Fibroblast of villous mesenchyme (primary cell): ENCODE results near the gene CTNND2. TPM values are rescaled to one million over a fixed set of nuclear protein-coding genes. Genes with fewer than 3 reads are reported as not detected.

Experiments used
- DNase-seq: peaks from one replicate; pipeline ENCODE4 v3.0.0-alpha.2; 2010; ENCODE audit warnings: low read depth
- H3K4me3 ChIP-seq: 2 replicates; pipeline ENCODE4 v1.5.1; 2011; ENCODE audit warnings: low read depth, mild to moderate bottlenecking, low read length
- total RNA-seq: library from RNA; depleted of rRNA; stranded (reverse); fragments of >200 nt; gene quantifications from 2 replicates; pipeline ENCODE4 v1.2.3, GENCODE V29; 2012
- TF ChIP-seq, protein P1 (sequence below): IDR thresholded peaks from 2 replicates; pipeline ENCODE4 v1.5.1; 2012; ENCODE audit warnings: low read depth, mild to moderate bottlenecking, low read length; ENCODE audit not compliant: insufficient read depth

The CTNND2 gene
- total RNA-seq, 1 donor = not detected

DNA sequence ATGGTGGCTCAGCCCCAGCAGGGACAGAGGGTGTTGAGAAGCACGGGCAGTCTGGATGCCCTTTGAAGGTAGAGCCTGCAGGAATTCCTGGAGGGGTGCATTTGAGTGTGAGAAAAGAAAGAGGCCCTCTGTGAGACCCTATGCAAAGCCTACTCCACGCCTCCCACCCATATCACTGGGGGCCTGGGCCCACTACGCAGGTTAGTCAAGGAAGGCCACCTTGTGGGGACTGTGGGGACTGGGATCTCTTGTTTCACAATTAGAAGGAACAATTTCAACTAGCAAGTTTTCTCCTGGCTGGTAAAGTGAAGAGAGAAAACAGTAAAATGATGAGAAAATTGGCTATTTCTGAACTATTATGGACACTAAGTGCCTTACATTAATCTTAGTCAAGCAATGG is 657.0 kb downstream of the CTNND2 start:
- no peak for DNase-seq

DNA sequence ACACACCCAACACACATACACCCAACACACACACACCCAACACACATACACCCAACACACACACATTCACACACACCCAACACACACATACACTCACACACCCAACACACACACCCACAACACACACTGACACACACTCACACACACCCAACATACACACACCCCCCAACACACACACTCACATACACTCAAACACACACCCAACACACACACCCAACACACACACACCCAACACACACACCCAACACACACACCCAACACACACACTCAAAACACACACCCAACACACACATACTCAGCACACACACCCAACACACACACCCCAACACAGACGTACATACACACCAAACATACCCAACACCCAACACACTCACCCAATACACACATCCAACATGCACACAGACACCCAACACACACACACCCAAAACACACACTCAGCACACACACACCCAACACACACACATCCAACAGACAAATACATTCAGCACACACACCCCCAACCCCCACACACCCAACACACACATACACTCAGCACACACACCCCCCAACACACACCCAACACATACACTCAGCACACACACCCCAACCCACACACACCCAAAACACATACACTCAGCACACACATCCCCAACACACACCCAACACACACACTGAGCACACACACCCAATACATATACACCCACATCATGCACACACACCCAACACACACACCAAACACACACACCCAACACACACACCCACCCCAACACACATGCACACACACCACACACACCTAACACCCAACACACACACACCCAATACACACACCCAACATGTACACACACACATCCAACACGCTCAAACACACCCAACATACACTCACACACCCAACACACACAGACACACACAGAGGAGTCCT is 663.7 kb downstream of the CTNND2 start:
- no peak for DNase-seq
- no peak overlapping the region for H3K4me3 ChIP-seq
- TF ChIP-seq, protein P1, sequence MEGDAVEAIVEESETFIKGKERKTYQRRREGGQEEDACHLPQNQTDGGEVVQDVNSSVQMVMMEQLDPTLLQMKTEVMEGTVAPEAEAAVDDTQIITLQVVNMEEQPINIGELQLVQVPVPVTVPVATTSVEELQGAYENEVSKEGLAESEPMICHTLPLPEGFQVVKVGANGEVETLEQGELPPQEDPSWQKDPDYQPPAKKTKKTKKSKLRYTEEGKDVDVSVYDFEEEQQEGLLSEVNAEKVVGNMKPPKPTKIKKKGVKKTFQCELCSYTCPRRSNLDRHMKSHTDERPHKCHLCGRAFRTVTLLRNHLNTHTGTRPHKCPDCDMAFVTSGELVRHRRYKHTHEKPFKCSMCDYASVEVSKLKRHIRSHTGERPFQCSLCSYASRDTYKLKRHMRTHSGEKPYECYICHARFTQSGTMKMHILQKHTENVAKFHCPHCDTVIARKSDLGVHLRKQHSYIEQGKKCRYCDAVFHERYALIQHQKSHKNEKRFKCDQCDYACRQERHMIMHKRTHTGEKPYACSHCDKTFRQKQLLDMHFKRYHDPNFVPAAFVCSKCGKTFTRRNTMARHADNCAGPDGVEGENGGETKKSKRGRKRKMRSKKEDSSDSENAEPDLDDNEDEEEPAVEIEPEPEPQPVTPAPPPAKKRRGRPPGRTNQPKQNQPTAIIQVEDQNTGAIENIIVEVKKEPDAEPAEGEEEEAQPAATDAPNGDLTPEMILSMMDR = no peak

More for the DNA sequence above, 657.0 kb downstream of the CTNND2 start:
- no peak overlapping the region for H3K4me3 ChIP-seq
- TF ChIP-seq, protein P1 = no peak

DNA sequence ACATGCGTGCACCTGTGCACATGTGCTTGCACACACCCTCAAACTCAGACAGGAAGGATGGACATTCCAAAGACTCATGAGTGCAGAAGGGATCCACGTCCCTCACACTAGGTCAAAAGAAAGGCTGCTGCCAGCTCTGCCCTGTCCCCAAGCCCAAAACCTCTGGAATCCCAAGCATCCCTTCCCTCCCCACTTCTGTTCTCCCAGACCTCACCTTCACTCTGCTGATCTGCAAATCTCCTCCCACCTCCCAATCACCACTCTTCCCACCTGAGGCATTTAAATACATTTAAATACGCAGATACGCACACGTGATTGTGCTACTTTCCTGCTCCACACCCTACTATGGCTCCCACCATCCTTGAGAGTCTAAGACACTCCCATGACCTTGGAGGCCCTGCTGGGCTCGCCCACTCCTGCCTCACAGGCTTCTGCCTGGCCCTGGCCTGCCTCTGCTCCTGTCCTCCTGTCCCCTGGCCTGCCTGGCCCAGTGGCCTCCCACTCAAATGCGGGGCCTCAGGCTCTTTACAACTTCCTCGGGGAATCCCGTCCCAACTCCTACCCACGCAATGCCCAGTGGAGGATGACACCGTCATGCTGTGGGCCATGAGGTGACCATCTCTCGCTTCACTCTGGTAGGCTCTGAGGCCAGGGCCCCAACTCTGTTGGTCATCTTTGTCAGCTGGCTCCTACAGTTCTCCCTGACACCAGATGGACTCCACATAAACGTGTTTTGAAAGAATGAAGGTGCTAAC is 664.8 kb downstream of the CTNND2 start:
- no peak overlapping the region for H3K4me3 ChIP-seq
- TF ChIP-seq, protein P1 = no peak
- no peak for DNase-seq

DNA sequence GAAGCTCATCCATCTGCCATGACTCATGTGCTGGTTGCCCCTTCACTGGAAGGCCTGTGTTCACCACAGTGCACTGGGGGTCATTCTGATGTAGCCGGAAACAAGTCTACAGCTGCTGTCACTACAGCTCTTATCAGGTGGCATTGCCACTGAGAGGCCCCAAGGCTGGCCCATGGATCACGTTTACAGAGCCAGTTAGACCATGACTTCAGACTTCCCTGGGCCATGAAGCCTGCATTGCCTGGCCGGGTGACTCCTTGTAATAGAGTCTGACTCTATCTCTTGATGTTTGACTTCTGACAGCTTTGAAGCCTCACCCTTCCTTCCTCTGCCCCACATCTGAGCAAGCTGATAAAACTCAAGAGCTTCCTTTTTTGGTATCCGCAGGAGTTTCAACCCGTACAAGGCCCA is 669.7 kb downstream of the CTNND2 start:
- no peak for DNase-seq
- TF ChIP-seq, protein P1 = no peak
- no peak overlapping the region for H3K4me3 ChIP-seq

DNA sequence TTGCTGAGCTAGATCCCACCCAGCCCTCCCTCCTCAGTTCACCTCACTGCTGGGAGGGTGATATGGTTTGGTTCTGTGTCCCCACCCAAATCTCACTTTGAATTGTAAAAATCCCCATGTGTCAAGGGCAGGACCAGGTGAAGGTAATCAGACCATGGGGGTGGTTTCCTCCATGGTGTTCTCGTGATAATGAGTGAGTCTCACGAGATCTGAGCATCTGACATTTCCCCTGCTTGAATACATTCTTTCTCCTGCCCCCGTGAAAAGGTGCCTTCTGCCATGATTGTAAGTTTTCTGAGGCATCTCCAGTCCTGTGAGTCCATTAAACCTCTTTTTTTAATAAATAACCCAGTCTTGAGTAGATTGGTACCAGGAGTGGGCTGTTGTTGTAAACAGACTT is 673.4 kb downstream of the CTNND2 start:
- TF ChIP-seq, protein P1 = no peak
- H3K4me3 ChIP-seq = no peak overlapping the region
- DNase-seq = no peak

DNA sequence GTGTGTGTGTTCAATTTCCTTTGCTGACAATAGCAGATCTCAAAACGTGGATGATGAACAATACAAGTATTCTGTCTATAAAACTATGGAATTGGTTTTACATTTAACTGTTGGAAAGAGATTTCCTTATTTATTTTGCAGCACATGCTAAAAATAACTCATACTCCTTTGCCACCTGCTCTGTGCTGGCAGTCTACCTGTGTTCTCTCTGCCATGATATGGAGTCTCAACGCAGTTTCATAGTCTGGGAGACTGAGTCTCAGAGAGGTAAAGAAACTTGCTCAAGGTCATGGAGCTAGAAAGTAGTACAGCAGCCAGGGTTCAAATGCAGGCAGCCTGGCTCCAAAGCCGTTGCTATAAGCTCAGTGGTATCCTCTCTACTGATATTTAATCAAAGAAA is 677.2 kb downstream of the CTNND2 start:
- TF ChIP-seq, protein P1 = no peak
- no peak for DNase-seq
- H3K4me3 ChIP-seq = no peak overlapping the region
